Adrenal gland (tissue), 12 donors: ENCODE measurements around the gene ZNF644. TPM values are rescaled to one million over a fixed set of nuclear protein-coding genes. Genes with fewer than 3 reads are reported as not detected.

ENCODE experiments used
- DNase-seq, 7 donors: peaks; one replicate each; pipeline ENCODE4 v3.0.0-alpha.2; 2019 to 2020
- H3K27ac ChIP-seq, 5 donors: fragments of 200-600 bp; sonication (generic) in 4 of 5; 1 replicate in 3 of 5; 2 replicates in 2 of 5; pipeline versions ENCODE4 v1.5.1 to v1.8.0; 2016 to 2020; ENCODE audit warnings: mild to moderate bottlenecking in 1 of 5
- H3K27me3 ChIP-seq: fragments of 200-600 bp; 2 replicates; pipeline ENCODE4 v1.8.0; 2021
- H3K36me3 ChIP-seq, 2 donors: fragments of 200-600 bp; replicated peaks in 1 of 2; 1 replicate in 1 of 2; 2 replicates in 1 of 2; pipeline versions ENCODE4 v1.5.1 to v1.8.0; 2018 to 2022
- H3K4me1 ChIP-seq, 2 donors: fragments of 200-600 bp; replicated peaks in 1 of 2; 1 replicate in 1 of 2; 2 replicates in 1 of 2; pipeline versions ENCODE4 v1.5.1 to v1.8.0; 2018 to 2021
- H3K4me3 ChIP-seq, 4 donors: fragments of 200-600 bp; sonication (generic) in 3 of 4; one replicate each; pipeline ENCODE4 v1.5.1; 2016 to 2018
- H3K9me3 ChIP-seq, 3 donors: fragments of 200-600 bp; sonication (generic) in 1 of 3; replicated peaks in 1 of 3; 1 replicate in 2 of 3; 2 replicates in 1 of 3; pipeline versions ENCODE4 v1.5.1 to v1.8.0; 2016 to 2021
- POLR2A ChIP-seq, 2 donors: fragments of 450-650 bp; IDR thresholded peaks; one replicate each; pipeline ENCODE4 v1.6.1; 2017; ENCODE audit warnings: antibody characterized with exemption in 2 of 2, mild to moderate bottlenecking in 2 of 2, moderate library complexity in 1 of 2
- WGBS, 4 donors: extraction: QIAGEN DNeasy Blood & Tissue Kit in 2 of 4; methylation state at CpG; one replicate each; pipeline versions ENCODE4 v1.1.5 to v1.1.7; 2013 to 2017; 5-methylcytosine and 5-hydroxymethylcytosine counted together
- intact Hi-C, 2 donors: fragments of 100-400 bp; cut with DNase I; formaldehyde crosslinking; loops; one replicate each; pipeline versions ENCODE4 v1.14.1 to v1.15.0; 2022 to 2023
- polyA plus RNA-seq, 3 donors: library from polyadenylated mRNA; stranded (reverse); fragments of 200-250 nt in 2 of 3; fragments of 350-450 nt in 1 of 3; fragmentation: Illumina TruSeq in 1 of 3; extraction: RNeasy Lipid Tissue Mini Kit (QIAGEN cat#74804) in 1 of 3; gene quantifications; one replicate each; pipeline ENCODE4 v1.2.3, GENCODE V29; 2013 to 2014
- total RNA-seq, 9 donors: library from RNA; depleted of rRNA in 4 of 9; stranded (reverse); fragments of >200 nt in 4 of 9; fragments of 120-200 nt in 1 of 9; fragmentation: NEBNext Ultra II Directional in 1 of 9; extraction: Animal tissue kit (Norgen Biotek cat#: 25700) in 1 of 9; gene quantifications; one replicate each; pipeline versions ENCODE4 v1.1.0 to v1.2.4, GENCODE V29; 2013 to 2023
- TF ChIP-seq, protein P1 (sequence below), 6 experiments: fragments of 450-650 bp in 4 of 6; fragments of 200-600 bp in 2 of 6; sonication (generic) in 1 of 6; IDR thresholded peaks; 1 replicate in 5 of 6; 2 replicates in 1 of 6; pipeline versions ENCODE4 v1.5.1 to v1.8.0; 2016 to 2021; ENCODE audit warnings: antibody characterized with exemption in 6 of 6, mild to moderate bottlenecking in 2 of 6, moderate library complexity in 1 of 6
- donor health status: healthy with polysubstance abuse.
- donor health status: Bipolar disorder and iron deficiency.
- donor health status: DM: yes; HTN: yes; CAD: no.
- donor health status: DM: no; HTN: no; CAD: no.
- donor health status: DM: no; HTN: no; CAD: no.
- donor health status: DM: yes; HTN: yes; CAD: no.

The ZNF644 gene
- total and polyA plus RNA-seq, 12 donors, result 15.7 to 60.2 (median 33.3) TPM

DNA sequence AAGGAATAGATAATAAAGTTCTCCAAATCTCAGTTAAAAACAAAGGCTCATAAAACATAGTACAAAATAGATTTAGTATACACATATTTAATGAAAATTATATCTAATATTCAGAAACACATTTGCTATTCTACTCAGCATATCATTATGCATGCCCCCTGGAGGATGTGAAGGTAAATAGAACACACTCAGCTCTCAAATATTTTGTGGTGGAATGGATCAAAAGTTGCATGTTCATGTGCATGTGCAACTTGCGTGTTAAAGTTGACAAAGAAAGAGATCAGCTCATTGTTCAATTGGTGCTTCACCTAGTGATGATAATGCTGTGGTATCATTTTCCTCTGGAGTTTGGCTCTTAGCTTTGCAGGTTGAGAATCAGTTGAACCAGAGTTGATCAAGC is 4.9 kb upstream of the ZNF644 start:
- 61 to 80% (median 75%) methylated on average over 1 of the region's 1 CpG for WGBS, 4 donors
- TF ChIP-seq, protein P1, sequence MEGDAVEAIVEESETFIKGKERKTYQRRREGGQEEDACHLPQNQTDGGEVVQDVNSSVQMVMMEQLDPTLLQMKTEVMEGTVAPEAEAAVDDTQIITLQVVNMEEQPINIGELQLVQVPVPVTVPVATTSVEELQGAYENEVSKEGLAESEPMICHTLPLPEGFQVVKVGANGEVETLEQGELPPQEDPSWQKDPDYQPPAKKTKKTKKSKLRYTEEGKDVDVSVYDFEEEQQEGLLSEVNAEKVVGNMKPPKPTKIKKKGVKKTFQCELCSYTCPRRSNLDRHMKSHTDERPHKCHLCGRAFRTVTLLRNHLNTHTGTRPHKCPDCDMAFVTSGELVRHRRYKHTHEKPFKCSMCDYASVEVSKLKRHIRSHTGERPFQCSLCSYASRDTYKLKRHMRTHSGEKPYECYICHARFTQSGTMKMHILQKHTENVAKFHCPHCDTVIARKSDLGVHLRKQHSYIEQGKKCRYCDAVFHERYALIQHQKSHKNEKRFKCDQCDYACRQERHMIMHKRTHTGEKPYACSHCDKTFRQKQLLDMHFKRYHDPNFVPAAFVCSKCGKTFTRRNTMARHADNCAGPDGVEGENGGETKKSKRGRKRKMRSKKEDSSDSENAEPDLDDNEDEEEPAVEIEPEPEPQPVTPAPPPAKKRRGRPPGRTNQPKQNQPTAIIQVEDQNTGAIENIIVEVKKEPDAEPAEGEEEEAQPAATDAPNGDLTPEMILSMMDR (IDR thresholded peaks at IDR 0.05), result peak in 4 of 6 experiments; percentile 20 to 38 (median 32)
- TF ChIP-seq POLR2A (IDR thresholded peaks at IDR 0.05), result no peak
- intact Hi-C loops, result no loop called here
- Histone ChIP-seq H3K27me3 (no peaks in the 10 kb centered on the region), H3K4me1 (peaks cover 4 to 9% of the 10 kb centered on the region in 2 donors), H3K27ac (no peak overlapping the region), H3K4me3 (no peak overlapping the region), H3K9me3 (no peaks in the 10 kb centered on the region), H3K36me3 (no peaks in the 10 kb centered on the region)
- no peak for DNase-seq

- 77 to 94% (median 84%) methylated on average over 4 of the region's 4 CpGs for WGBS, 4 donors
- no peak overlapping the region for H3K27ac ChIP-seq
- intact Hi-C loops, result no loop called here
- no peak for DNase-seq
- H3K9me3 ChIP-seq, result no peaks in the 10 kb centered on the region
- TF ChIP-seq, protein P1 (IDR thresholded peaks at IDR 0.05), result no peak
- no peak for TF ChIP-seq POLR2A (IDR thresholded peaks at IDR 0.05)
- H3K4me1 ChIP-seq, result peaks cover 4 to 9% of the 10 kb centered on the region in 2 donors
- no peaks in the 10 kb centered on the region for H3K36me3 ChIP-seq
- no peak overlapping the region for H3K4me3 ChIP-seq
- H3K27me3 ChIP-seq, result no peaks in the 10 kb centered on the region
Observed at GRCh38 chr1:91026320-91026719, 4.5 kb upstream of the ZNF644 start.

GRCh38 chr1:91024481-91025119 is 2.8 kb upstream of the ZNF644 start:
- no peaks in the 10 kb centered on the region for H3K27me3 ChIP-seq
- WGBS, 4 donors, result 55 to 69% (median 66%) methylated on average over 3 of the region's 3 CpGs
- intact Hi-C loops, result no loop called here
- H3K9me3 ChIP-seq, result no peaks in the 10 kb centered on the region
- DNase-seq, result no peak
- TF ChIP-seq, protein P1 (IDR thresholded peaks at IDR 0.05), result no peak
- TF ChIP-seq POLR2A (IDR thresholded peaks at IDR 0.05), result no peak
- no peak overlapping the region for H3K27ac ChIP-seq
- H3K4me1 ChIP-seq, result peaks cover 10 to 21% of the 10 kb centered on the region in 2 donors
- no peak overlapping the region for H3K4me3 ChIP-seq
- no peaks in the 10 kb centered on the region for H3K36me3 ChIP-seq

DNA sequence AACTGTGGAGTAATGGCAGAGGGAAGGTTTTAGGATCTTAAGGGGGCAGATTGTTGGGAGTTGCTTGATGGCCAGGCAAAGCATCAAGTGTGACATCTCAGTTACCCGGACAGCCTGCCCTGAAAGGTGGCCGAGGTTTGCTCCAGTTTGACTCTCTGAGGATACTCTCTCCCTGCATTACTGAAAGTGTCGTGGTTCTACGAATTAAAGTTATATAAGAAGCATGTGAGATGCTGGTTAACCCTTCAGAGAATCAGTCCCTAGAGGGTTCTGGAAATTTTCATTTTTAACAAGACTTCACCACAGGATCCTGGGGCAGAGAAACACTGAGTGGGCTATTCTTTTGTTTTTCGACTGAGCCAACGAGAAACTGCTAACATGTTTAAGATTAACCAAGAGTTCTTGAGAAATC is 689 bp upstream of the ZNF644 start:
- DNase-seq, result no peak
- intact Hi-C loops, result no loop called here
- Histone ChIP-seq H3K9me3 (no peaks in the 10 kb centered on the region), H3K27me3 (no peaks in the 10 kb centered on the region), H3K4me3 (peak overlapping the region in 2 of 4 donors; percentile 58 to 90), H3K4me1 (peaks cover 10 to 41% of the 10 kb centered on the region in 2 donors), H3K27ac (peak overlapping the region; percentile 86 to 100 (median 99)), H3K36me3 (no peaks in the 10 kb centered on the region)
- 66 to 81% (median 75%) methylated on average over 6 of the region's 6 CpGs for WGBS, 4 donors
- TF ChIP-seq POLR2A (IDR thresholded peaks at IDR 0.05), result no peak
- TF ChIP-seq, protein P1 (IDR thresholded peaks at IDR 0.05), result no peak
